NCI-H187 (cell line): ENCODE data around the gene SH2D7.

Source experiments
- DNase-seq, 2 experiments: peaks; one replicate each; lab custom pipeline; 2025; lab: John Stamatoyannopoulos, UW

Gene SH2D7

DNA sequence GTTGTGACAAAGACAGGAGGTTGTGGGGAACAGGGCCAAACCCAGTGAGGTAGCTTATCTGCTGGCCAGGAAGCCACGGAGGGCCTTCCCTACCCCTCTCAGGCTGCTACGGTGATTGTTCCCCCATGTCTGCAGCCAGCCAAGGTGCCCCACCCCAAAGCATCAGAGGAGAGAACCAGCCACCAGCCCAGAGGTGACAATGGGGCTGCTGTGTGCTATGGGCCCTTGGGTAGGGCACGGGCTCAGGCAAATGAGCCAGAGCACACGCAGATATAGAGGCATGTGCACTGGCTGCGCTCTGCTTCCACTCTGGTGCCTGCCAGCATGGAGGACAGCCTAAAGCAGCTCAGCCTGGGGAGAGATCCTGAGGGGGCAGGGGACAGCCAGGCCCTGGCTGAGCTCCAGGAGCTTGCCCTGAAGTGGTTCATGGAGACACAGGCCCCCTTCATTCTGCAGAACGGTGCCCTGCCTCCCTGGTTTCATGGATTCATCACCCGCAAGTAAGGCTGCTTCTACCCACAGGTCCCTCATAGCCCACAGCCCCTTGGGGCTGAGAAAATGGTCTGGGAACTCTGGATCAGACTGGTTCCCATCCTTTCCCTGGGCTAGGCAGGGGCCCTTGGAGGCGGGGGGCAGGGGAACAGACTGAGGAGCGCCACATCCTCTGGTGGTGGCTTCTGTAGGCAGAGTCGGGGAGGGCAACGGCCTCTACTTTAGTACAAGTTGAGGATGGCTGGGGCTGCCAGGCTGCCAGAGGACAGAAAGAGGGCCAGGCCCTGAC lies at the start of gene SH2D7:
TSS of gene SH2D7 (plus strand) at position 301 of the 781 bp plus-strand sequence. CDS start at position 325, 24 bp downstream.
- DNase-seq: no peak

GRCh38 chr15:78044407-78045155 lies 47.8 kb upstream of the SH2D7 start:
- DNase-seq: no peak

GRCh38 chr15:78045189-78045588 lies 47.2 kb upstream of the SH2D7 start:
- DNase-seq: no peak

GRCh38 chr15:78046796-78047341 lies 45.5 kb upstream of the SH2D7 start:
- DNase-seq: no peak

- no peak for DNase-seq
These were observed 44.4 kb upstream of the SH2D7 start for GRCh38 chr15:78047761-78048627.

GRCh38 chr15:78048628-78048920 lies 43.8 kb upstream of the SH2D7 start:
- no peak for DNase-seq

GRCh38 chr15:78049691-78050440 lies 42.5 kb upstream of the SH2D7 start:
- no peak for DNase-seq

DNA sequence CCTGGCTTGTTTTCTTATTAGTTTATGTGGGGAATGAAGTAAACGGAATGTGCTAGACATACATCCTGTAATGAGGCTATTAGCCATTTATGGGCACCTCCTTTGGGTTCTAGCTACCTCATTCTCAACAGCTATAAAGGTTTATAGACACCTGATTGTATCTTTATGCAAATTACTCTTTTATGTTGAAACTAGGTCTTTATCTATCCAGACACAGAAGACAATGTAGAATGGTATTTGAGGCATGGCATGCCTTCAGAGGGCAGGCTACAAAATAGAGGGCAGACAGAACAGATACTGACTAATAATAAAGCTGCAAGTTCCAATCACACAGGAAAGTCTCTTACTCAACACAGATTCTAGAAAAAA lies 41.9 kb upstream of the SH2D7 start:
- no peak for DNase-seq

DNA sequence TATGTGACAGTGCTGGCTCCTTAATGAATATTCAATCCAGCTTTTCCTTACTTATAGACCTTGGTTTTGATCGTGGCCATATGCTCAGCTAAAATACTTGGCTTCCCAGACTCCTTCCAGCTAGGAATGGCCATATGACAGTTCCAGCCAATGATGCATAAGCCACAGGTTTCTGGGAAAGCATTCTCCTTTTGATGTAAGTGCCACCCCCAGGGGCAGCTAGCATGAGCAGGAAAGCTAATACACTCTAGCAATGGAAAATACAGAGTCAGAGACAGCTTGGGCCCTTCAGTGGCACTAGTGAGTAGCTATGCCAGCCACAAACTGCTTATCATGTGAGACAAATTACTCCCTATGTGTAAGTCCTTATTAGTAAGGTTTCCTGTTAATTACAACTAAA lies 41.5 kb upstream of the SH2D7 start:
- DNase-seq: no peak

- DNase-seq: no peak
These were observed 40.8 kb upstream of the SH2D7 start for GRCh38 chr15:78051596-78051995.

GRCh38 chr15:78052001-78052401 lies 40.4 kb upstream of the SH2D7 start:
- no peak for DNase-seq

DNA sequence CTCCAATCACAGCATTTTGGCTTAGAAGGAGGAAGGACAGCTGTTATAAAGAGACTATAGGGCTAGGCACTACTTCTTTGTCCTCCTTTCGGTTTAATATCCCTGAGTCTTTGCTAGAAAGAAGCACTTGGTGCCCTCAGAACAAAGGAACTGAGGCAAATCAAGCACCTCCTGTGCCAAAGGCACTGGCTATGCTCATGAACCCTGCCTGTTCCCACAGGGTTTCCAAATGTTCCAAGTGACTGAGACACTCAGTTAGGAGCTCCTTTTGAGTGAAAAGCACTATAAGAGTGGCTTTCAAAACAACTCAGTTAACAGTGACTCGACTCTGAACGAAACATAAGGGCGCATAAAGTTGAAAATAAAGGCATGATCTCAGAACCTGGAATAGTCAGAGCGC lies 39.8 kb upstream of the SH2D7 start:
- no peak for DNase-seq

- no peak for DNase-seq
These were observed 37.8 kb upstream of the SH2D7 start for GRCh38 chr15:78054518-78054917.

- no peak for DNase-seq
These were observed 37.4 kb upstream of the SH2D7 start for GRCh38 chr15:78054966-78055365.

- no peak for DNase-seq
These were observed 36.2 kb upstream of the SH2D7 start for GRCh38 chr15:78055919-78056713.

- no peak for DNase-seq
These were observed 35.6 kb upstream of the SH2D7 start for GRCh38 chr15:78056714-78057269.

DNA sequence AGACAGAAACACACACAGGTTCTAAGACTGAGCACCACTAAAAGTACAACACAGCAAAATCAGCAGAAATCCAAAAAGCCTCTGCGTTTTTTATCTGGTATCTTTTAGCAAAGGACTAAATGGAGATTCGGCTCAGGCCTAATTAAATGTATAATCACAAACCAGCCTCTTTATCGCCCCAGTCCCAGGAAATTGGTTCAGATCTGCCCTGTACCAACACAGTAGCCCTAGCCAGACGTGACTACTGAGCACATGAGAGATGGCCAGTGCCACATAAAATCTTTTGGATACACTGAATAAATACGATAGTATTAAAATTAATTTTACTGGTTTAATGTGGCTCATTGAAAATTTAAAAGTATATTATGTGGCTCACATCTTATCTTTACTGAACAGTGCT lies 34.6 kb upstream of the SH2D7 start:
- DNase-seq: no peak

GRCh38 chr15:78058401-78058935 lies 33.9 kb upstream of the SH2D7 start:
- DNase-seq: no peak

DNA sequence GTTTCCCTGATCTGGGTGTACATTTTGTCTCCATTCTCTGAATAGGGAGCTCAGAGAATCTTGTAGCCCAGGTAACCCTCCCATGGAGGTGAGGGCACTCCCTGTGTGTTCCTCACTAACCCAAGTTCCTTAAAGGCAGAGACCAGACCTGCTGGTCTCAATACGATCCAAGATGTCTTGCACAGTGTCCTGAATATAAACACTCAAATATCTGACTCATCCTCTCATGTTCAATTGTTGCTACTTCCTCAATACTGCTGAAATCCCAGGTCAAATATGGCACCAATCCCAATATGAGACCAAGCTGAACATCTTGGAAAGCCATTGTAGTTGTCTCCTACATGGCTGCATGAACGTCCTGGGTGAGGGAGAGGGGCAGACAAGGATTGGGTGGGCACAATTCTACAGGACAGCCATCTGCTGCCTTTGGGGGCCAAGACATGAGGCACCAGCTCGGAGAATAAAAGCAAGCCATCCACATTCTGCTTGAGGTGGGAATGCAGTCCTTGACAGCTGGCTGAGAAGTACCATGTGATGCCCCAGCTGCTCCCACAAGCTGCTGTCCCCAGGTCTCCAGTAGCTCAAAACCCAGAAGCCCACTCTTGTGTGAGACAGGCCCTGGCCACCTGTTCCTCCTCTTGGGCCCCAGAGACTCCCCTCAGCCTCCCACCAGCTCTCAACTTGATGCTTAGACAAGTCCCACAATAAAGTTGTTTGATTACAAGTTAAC lies 33.1 kb upstream of the SH2D7 start:
- no peak for DNase-seq

GRCh38 chr15:78060232-78060631 lies 32.1 kb upstream of the SH2D7 start:
- DNase-seq: no peak
